Ureter (tissue), 1 donor: ENCODE measurements around the gene EXOC3L1. TPM values are rescaled to one million over a fixed set of nuclear protein-coding genes. Genes with fewer than 3 reads are reported as not detected.

Experiments used
- DNase-seq: peaks from one replicate; pipeline ENCODE4 v3.0.0-alpha.2; 2020; ENCODE audit warnings: low spot score
- total RNA-seq: library from RNA; stranded (reverse); gene quantifications from one replicate; pipeline ENCODE4 v1.2.4, GENCODE V29; 2023
- donor health status: DM: yes; HTN: yes; CAD: no.

The EXOC3L1 gene
- total RNA-seq = 5.2 TPM

- no peak for DNase-seq
Measured at GRCh38 chr16:67190041-67190440, at the start of gene EXOC3L1. TSS of gene EXOC3L1 (minus strand) at chr16:67190136. CDS start at chr16:67189676, 460 bp downstream.

GRCh38 chr16:67238806-67239470 is 49.0 kb upstream of the EXOC3L1 start:
- DNase-seq = no peak

DNA sequence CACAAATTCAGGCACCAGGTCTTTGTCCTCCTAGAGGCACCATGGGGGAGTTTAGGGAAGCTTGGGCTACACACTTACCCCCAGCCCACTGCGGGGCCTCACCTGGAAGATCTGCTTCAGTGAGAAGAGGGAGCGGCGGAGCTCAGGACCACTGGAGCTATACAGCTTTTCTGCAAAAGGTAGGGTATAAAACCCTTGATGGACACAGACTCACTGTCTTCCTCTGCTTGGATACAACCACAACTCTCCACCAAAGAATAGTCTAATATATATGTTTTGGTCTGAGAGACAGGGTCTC is 48.3 kb upstream of the EXOC3L1 start:
- no peak for DNase-seq

- DNase-seq = no peak
Measured at GRCh38 chr16:67237396-67238277, 47.7 kb upstream of the EXOC3L1 start.

- no peak for DNase-seq
Measured at GRCh38 chr16:67236563-67237395, 46.8 kb upstream of the EXOC3L1 start.

- no peak for DNase-seq
Measured at GRCh38 chr16:67235816-67236562, 46.1 kb upstream of the EXOC3L1 start.

- DNase-seq = no peak
Measured at GRCh38 chr16:67234180-67234597, 44.3 kb upstream of the EXOC3L1 start.

DNA sequence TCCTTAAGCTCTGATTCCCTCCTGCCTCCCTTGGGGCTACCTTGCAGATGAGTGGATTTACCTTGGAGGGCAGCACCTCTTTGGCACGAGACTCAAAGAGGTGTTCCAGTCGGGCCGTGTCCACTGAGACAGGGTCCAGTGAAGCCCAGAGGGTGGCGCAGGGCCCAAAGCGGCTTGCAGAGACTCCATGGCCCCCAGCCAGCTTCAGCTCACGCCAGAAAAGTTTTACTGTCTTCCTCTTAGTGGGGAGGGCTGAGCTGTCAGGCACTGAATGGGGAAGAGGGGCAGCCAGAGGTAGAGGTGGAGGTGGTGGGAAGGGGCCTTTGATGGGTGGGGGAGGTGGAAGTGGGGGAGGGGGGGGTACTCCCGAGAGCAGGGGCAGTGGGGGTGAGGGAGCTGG is 43.7 kb upstream of the EXOC3L1 start:
- no peak for DNase-seq

DNA sequence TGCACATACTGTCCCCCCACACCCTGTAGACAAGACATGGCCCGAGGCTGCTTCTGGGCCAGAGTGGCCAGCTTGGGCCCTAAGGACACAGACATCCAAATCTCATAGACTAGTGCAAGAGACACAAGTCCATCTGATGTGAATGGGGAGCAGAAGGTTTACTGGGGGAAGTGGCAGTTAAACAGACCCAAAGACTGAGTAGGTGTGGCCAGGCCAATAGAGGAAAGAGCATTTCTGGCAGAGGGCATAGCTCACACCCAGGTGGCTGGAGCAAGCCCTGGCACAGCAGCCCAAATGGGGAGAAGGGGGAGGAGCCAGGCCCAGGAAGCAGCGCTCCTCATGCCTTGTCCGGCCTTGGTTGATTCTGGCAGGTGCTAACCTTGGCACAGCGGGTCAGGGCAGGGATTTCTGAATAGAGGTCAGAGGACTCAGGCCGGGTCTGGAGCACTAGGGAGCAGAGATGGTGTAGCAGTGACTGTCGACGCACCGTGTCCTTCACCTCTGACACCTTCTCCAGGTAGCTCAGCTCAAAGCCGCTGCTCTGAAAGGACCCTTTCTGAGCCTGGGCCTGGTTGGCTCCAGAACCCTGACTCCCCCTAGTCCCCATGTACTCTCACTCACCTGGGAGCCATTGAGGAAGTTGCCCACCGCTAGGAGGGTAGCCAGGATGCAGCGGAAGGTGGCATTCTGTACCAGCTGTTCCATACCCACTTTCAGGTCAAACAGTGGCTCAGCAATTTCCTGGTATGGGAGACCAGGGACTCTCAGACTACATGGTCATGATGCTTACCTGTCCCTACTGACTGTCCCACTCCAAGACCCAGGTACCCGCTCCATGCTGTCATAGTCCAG is 41.1 kb upstream of the EXOC3L1 start:
- DNase-seq = no peak

- no peak for DNase-seq
Measured at GRCh38 chr16:67229906-67230808, 40.2 kb upstream of the EXOC3L1 start.

DNA sequence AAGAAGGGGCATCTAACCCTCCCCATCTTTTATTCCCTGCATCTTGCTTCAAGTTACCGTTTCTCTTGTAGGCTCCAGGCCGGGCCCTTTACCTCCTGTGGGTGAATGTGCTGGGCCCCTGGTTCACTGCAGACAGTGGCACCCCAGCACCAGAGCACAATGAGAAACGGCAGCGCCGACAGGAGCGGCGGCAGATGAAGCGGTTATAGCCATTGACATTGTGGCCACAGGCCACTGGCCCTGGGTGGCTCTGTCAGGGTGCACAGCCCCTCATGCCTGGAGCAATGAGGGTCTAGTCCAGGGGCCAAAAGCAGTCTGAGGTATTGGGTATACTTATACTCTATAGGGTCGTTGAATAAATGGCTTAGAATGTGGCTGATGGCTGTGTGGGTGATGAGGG is 39.0 kb upstream of the EXOC3L1 start:
- DNase-seq = no peak

GRCh38 chr16:67228034-67228785 is 38.3 kb upstream of the EXOC3L1 start:
- no peak for DNase-seq

GRCh38 chr16:67227567-67227921 is 37.6 kb upstream of the EXOC3L1 start:
- DNase-seq = no peak

DNA sequence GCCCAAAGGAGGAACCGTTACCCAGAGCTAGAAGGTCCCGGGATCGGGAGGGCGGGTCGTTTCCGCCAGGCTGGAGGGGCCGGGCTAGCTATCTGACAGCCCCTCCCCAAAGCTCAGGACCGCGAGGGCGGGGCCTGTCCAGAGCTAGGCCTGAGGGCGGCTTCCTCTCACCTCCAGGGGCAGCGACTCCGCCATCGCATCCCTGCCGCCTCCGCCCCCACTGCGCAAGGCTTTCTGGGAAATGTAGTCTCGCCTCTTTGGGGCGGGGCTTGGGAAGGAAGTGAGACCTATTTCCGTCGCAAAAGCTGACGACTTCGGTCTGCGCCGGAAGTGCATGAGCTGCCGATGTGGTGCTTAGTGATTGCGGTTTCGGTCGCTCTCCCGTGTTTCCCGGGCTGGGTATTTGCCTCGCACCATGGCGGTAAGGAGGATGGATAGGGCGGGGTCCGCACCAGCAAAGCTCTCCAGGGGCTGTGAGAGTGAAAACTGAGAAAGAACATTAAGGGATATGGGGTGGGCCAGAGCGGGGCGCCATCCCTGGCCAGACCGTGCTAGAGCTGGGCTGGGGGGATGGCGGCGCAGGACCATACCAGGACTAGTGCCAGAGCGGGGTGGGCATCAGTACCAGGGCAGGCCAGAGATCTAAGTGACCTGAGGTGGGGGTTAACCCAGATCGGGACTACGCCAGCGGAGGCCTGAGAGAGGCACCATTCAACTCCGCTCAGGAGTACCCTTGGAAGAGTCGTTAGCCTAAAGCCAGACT is 37.0 kb upstream of the EXOC3L1 start, which contains the start of gene TMEM208:
Gene TMEM208, plus strand, starts transcription at position 327 of the 763 bp plus-strand sequence. Its CDS starts 89 bp downstream, at position 416.
- peak; percentile 98 for DNase-seq

DNA sequence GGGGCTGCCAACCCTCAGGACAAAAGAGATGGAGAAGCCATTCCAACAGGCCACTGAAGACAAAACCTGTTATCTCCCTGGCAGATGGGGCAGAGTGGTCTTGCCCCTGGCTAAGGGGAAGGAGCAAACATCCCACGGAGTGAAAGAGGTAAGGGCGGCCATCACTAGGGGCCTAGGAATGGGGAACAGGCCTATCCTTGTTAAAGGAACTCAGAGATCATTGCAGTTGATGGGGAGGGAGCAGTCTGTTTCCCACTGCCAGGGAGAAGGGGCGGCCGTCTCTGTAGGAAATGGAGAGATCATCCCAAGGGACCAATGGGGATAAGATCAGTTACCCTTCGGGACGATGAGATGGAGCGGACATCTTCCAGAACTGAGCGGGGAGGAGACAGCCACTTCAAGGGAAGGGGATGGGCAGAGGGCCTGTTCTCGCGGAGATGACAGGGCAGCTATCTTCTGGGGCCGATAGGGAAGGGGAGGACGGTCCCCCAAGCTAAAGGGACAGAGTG is 36.4 kb upstream of the EXOC3L1 start:
- no peak for DNase-seq

DNA sequence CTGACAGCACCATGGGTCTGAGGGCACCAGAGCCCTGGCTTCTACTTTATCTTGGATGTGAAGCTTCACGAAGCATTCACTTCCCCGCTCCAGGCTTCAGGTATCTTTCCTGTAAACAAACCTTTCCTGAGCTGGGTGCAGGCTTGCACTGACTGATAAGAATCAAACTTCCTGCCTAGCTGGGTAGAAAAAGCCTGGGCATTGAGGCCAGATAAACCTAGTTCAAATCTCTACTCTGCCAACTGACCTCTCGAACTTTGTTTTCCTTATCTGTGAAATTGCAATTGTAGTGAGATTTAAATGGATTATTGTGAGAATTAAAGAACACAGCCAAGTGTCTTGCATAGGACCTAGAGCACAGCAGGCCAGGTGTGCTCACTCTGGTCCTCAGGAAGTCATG is 34.1 kb upstream of the EXOC3L1 start:
- DNase-seq = no peak

DNA sequence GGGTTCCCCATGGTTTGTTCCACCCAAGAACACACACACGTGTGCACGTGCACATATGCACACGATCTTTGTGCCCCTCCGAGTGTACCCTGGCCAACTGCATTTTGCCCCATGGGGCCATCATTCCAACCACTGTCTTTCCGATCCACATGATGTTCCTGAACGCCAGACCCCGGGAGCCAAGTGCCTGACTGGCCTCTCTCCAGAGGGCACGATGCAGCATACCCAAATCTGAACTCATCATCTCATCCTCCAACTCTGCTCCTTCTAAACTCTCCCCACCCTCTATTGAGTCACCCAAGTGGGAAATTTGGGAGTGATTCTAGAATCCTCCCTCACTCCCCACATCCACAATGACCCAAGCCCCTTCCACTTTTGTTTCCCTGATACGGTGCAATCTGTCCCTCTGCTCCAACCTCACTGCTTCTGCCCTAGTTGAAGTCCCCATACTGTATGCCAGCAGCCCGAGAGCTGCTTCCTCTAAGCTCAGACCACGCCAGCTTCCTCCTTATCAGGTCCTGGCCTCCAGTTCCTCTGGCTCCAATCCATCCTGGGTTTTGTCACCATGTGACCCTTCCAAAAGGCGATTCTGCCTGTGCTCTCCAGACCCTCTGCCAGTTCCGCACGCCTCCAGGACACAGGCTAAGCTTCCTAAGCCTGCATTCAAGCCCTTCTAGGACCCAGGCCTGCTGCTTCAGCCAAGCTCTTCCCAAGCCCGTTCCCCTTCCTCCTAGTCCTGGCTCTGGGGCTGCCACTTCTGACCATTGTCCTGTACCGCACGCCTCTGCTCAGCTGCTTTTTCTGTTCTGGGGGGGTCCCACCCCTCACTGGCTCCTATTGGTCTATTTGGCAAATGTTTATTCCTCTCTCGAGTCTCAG is 26.9 kb upstream of the EXOC3L1 start:
- no peak for DNase-seq
